NCI-H2029 treated with DMSO at 0.1 percent for 48 hours (cell line): ENCODE measurements around the gene EML5.
"Not testable (repeated sequence)": the region's sequence is repeated elsewhere in the genome, so short reads cannot be mapped to it uniquely, and the experiment has no call there.

Source experiments
- DNase-seq: peaks from one replicate; lab custom pipeline; 2025; lab: John Stamatoyannopoulos, UW

EML5 gene

GRCh38 chr14:88792473-88793258, at the start of gene EML5:
Gene EML5, minus strand, starts transcription at chr14:88792953. Its CDS starts 450 bp downstream, at chr14:88792503.
- no peak for DNase-seq

- DNase-seq: no peak
Observed at GRCh38 chr14:88842414-88842813, 49.7 kb upstream of the EML5 start.

GRCh38 chr14:88841741-88842140, 49.0 kb upstream of the EML5 start:
- DNase-seq: no peak

- DNase-seq: no peak
Observed at GRCh38 chr14:88840926-88841325, 48.2 kb upstream of the EML5 start.

- no peak for DNase-seq
Observed at GRCh38 chr14:88838015-88838414, 45.3 kb upstream of the EML5 start.

- DNase-seq: no peak
Observed at GRCh38 chr14:88837495-88837894, 44.7 kb upstream of the EML5 start.

GRCh38 chr14:88835661-88836060, 42.9 kb upstream of the EML5 start:
- no peak for DNase-seq

- DNase-seq: no peak
Observed at GRCh38 chr14:88834883-88835431, 42.2 kb upstream of the EML5 start.

- no peak for DNase-seq
Observed at GRCh38 chr14:88831284-88831683, 38.5 kb upstream of the EML5 start.

GRCh38 chr14:88829685-88830302, 37.0 kb upstream of the EML5 start:
- no peak for DNase-seq

- DNase-seq: no peak
Observed at GRCh38 chr14:88829188-88829587, 36.4 kb upstream of the EML5 start.

- no peak for DNase-seq
Observed at GRCh38 chr14:88825503-88825902, 32.8 kb upstream of the EML5 start.

GRCh38 chr14:88825078-88825458, 32.3 kb upstream of the EML5 start:
- no peak for DNase-seq

GRCh38 chr14:88824314-88825077, 31.7 kb upstream of the EML5 start, which contains the start of gene TTC8:
Gene TTC8, plus strand, starts transcription at chr14:88824651. Its CDS starts 57 bp downstream, at chr14:88824708.
- DNase-seq: peak; percentile 38

GRCh38 chr14:88823968-88824313, 31.2 kb upstream of the EML5 start:
- peak; percentile 38 for DNase-seq

GRCh38 chr14:88821888-88822287, 29.1 kb upstream of the EML5 start:
- DNase-seq: no peak

GRCh38 chr14:88821378-88821777, 28.6 kb upstream of the EML5 start:
- DNase-seq: no peak

- not testable (repeated sequence) for DNase-seq
Observed at GRCh38 chr14:88819674-88820073, 26.9 kb upstream of the EML5 start.

- no peak for DNase-seq
Observed at GRCh38 chr14:88818018-88818417, 25.3 kb upstream of the EML5 start.

- no peak for DNase-seq
Observed at GRCh38 chr14:88815980-88816379, 23.2 kb upstream of the EML5 start.

GRCh38 chr14:88808359-88808758, 15.6 kb upstream of the EML5 start:
- no peak for DNase-seq

GRCh38 chr14:88804477-88804876, 11.7 kb upstream of the EML5 start:
- no peak for DNase-seq

GRCh38 chr14:88804035-88804434, 11.3 kb upstream of the EML5 start:
- DNase-seq: no peak
